HuH-7.5 (cell line): ENCODE measurements around the gene RAB11B.
"Not testable (repeated sequence)": the region's sequence is repeated elsewhere in the genome, so short reads cannot be mapped to it uniquely, and the experiment has no call there.

Experiments used
- DNase-seq: peaks from one replicate; pipeline ENCODE4 v3.0.0; 2011; ENCODE audit warnings: low spot score

Gene RAB11B

GRCh38 chr19:8370176-8371010, 19.8 kb upstream of the RAB11B start:
- DNase-seq: no peak

GRCh38 chr19:8371011-8371804, 19.0 kb upstream of the RAB11B start:
- no peak for DNase-seq

GRCh38 chr19:8373867-8374813, 16.0 kb upstream of the RAB11B start:
- DNase-seq: peak; percentile 87

- DNase-seq: not testable (repeated sequence)
These were observed 14.4 kb upstream of the RAB11B start for GRCh38 chr19:8375766-8376165.

GRCh38 chr19:8376373-8376974, 13.7 kb upstream of the RAB11B start:
- DNase-seq: not testable (repeated sequence)

- DNase-seq: no peak
These were observed 12.6 kb upstream of the RAB11B start for GRCh38 chr19:8377598-8377997.

GRCh38 chr19:8379156-8379891, 10.8 kb upstream of the RAB11B start:
- not testable (repeated sequence) for DNase-seq

- DNase-seq: not testable (repeated sequence)
These were observed 5.6 kb upstream of the RAB11B start for GRCh38 chr19:8384569-8384968.

GRCh38 chr19:8385103-8385502, 5.1 kb upstream of the RAB11B start:
- DNase-seq: not testable (repeated sequence)

- DNase-seq: not testable (repeated sequence)
These were observed 4.6 kb upstream of the RAB11B start for GRCh38 chr19:8385566-8385965.

- not testable (repeated sequence) for DNase-seq
These were observed 3.7 kb upstream of the RAB11B start for GRCh38 chr19:8386419-8386818.

GRCh38 chr19:8386990-8387389, 3.2 kb upstream of the RAB11B start:
- no peak for DNase-seq

- DNase-seq: peak; percentile 70
These were observed 2.2 kb upstream of the RAB11B start for GRCh38 chr19:8387688-8388611.

- no peak for DNase-seq
These were observed 1.6 kb upstream of the RAB11B start for GRCh38 chr19:8388612-8388958.

GRCh38 chr19:8390617-8390981, 439 bp downstream of the RAB11B start:
- DNase-seq: peak; percentile 88

- no peak for DNase-seq
These were observed 1.2 kb downstream of the RAB11B start for GRCh38 chr19:8391198-8392016.

GRCh38 chr19:8392017-8392591, 1.9 kb downstream of the RAB11B start:
- no peak for DNase-seq

GRCh38 chr19:8393192-8393870, 3.2 kb downstream of the RAB11B start:
- no peak for DNase-seq
